Posterior cingulate gyrus (tissue), 11 donors: ENCODE measurements around the gene OSBPL1A.

ENCODE experiments used
- DNase-seq, 10 donors: peaks; one replicate each; pipeline versions ENCODE4 v3.0.0 to v3.0.0-alpha.2; 2020 to 2021; ENCODE audit warnings: mixed read lengths in 3 of 10
- intact Hi-C: fragments of 100-400 bp; cut with DNase I; formaldehyde crosslinking; loops from one replicate; pipeline ENCODE4 v1.15.1; 2023

Gene OSBPL1A

DNA sequence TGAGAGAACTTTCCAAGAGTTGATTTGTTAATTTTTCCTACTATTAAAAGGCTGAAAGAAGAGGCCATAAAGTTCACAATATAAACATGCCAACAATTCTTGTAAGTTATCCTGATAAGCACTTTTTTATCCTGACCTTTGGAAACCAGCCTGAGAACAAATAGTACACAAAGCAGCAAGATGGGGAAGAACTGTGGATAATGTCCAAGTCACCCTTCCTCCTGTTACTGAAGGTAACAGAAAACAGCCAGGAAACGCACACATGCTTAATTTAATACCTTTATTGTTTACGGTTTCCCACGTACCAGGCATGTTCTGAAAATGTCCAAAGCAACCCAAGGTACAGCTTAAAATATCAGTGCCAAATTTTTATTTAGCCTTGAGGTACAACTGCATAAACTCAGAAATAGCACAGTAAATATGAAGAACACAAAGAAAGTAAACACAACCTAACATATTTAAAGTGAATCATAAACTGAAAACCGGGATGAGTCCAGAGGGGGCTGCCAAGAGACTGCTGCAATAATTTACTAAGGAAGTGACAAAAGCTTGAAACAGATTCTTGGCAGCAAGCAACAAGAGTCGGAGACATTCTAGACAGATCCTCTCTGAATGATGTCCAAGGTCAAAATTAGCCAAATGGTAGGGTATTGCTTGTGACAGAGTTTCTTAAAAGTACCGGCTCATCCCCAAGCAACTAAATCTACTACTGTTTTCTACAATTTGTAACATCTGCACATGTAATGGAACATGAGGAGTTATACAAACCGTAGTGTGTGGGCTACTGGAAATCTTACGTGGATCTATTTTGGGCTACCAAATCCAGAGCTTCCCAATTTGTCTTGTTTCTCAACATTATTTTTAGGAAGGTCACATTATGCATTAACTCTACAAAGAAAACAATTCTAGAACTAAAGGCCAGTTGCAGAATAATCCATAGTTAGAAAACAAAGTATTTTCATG lies 165.6 kb downstream of the OSBPL1A start:
- intact Hi-C loops: no loop called here
- no peak for DNase-seq

DNA sequence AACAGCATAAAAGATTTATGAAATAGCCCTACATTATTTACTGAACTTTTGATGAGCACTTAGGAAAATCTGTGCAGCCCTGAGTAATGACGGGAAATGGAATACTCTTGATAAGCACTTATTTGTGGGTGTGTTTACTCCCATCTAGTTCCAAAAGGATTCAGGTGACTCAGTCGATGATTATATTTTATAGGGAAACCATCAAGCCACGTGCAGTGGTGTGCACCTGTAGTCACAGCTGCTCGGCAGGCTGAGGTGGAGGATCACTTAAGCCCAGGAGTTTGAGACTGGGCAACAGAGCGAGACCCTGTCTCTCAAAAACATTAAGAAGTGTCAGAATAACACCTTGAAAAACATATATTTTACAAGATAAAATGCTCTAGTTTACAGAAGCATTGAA lies 166.9 kb downstream of the OSBPL1A start:
- intact Hi-C loops: no loop called here
- no peak for DNase-seq

DNA sequence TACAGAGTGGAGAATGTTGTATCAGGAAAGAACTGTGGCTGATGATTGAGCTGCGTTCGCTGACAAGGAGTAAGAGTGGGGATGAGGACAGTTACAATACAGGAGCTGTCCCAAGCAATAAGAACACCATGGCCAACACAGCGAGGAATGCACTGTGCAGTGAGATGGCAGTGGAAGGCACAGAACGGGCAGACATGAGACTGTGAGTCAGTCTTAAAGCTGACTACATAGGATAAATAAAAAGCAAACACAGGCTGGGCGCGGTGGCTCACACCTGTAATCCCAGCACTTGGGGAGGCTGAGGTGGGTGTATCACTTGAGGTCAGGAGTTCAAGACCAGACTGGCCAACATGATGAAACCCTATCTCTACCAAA lies 169.0 kb downstream of the OSBPL1A start:
- DNase-seq: no peak
- intact Hi-C loops: no loop called here

DNA sequence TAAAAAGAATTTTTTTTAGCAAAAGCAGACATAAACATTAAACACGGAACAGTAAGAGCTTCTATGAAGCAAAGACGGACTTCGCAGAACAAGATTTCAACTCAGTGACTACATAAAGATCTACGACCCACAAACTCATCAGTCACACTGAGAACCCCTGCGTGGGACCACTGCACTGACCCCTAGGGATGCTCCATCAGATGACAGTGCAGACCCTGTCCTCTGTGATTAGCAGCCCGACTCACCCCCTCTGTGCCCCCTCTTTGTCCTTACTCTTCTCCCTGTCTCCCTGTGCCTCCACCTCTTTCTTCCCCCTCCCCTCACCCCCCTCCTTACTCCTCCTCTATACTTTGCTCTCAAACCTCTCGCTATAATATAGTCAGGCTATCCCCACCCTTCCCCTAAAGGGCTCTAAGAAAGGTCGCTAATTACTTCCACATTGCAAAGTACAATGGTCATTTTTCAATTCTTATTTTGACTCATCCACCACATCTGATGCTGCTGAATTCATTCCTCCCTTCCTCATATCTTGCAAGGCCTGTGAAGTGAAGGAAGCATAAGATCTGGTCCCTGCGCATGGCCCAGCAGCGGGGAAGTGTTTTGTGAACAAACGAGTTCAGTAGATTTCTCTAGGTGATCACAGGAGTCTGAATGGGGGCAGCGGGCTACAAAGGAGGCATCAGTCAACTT lies 169.5 kb downstream of the OSBPL1A start:
- intact Hi-C loops: no loop called here
- DNase-seq: no peak

DNA sequence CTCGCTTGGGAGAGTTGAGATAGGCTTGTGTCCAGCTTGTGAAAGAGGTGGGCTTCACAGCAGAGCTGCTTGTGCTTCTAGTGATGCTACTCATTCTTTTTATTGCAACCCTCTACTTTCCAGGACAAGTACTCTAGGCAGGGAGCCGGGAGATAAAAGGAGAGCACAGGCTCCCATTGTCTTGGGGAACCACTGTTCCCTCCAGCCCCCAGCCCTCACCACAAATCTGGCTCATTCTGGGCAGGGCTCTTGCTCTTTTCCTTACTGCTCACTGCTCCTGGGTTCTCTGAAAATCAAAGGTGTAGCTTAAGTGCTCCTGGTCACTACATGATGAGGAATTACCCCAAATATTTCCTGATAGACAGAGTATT lies 177.3 kb downstream of the OSBPL1A start:
- intact Hi-C loops: no loop called here
- DNase-seq: no peak

DNA sequence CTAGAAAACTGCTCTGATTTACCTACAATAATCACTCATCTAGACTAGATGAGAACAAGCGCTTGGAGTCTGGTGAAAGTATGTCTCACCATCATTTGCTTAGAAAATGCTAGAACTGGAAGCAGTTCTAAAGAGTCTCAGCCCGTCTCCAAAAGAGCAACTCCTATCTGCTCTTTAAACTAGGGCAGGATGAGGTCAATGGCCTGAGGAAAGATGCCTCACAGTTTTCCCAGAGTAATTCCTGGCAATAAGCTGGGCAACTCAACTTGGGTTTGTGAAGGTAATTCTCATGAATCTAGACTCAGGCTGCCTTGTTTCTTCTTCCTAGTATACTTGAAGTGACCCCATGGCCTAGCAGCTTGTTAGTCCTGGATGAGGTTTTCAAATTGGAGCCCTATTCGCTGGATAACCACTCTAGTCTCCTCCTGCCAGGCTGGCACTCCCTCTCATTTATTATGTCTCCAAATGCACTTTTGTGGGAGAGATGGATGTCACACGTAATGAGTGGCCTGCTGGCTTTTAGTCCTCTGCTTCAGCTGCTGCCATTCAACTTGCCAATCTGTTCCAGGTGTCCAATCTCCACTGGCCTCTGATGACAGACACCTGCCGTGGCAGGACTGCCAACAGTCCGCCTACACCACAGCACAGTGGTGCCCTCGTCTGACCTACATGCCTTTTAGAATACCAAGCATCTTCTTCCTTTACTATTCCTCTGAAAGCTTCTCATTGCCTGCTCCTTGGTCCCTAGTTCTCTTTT lies 177.9 kb downstream of the OSBPL1A start:
- intact Hi-C loops: no loop called here
- peak in 1 of 10 donors; percentile 84 for DNase-seq

DNA sequence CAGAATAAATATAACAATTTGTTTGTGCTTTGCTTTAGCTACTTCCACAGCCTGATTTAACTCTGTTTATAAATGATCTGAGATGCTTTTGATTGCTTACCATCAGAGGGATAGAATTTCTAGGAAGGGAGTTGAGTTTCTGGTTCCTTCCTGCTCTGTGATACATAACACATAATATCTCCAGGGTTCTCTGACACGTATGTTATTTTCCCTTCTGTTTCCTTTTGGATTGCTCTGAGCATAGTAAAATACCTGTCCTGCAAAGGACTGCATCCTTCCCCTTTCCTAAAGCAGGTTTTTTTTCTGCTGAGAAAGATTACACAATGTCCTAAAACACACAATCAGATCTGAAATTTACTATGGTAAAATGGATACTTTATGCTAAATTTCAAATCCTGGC lies 182.7 kb downstream of the OSBPL1A start:
- no peak for DNase-seq
- intact Hi-C loops: loop anchor here (2.0 to 5.0 kb wide), 2 partner anchors 38 to 47 kb away; no protein-coding TSS in a partner anchor

DNA sequence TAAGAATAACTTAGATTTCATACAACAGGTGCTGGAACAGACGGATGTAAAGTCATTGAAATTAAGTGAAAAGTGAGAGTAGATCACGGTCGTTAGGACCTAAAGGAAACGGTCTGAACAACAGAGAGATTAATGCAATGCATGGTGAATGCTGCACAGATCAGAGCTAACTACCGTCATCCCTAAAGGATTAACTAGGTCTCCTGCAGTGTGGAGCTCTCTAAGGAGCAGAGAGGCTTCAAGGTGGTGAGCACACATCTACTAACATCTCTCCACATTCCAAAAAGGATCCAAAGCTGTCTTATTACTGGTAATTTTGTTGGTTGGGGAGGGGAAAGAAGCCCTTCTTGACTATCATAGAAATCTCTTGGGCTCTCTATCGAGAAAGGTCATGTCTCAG lies 183.5 kb downstream of the OSBPL1A start:
- intact Hi-C loops: loop anchor here (2.0 to 5.0 kb wide), 2 partner anchors 37 to 48 kb away; no protein-coding TSS in a partner anchor
- DNase-seq: no peak

DNA sequence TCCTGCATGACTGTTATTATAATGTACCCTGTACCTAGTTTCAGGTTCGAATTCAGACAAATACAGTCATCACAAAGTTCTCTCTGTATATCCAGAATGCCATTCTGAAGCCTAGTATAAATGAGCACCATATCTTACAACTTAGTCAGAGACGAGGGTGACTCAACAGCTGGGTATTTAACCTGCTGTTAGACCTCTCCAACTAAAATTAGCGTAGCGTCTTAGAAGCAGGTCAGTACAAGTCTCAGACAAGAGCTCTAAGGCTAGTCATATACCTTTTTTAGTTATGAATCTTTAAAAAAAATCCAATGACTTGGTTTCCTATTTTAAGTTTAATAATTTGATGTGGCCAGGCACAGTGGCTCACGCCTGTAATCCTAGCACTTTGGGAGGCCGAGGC lies 184.7 kb downstream of the OSBPL1A start:
- DNase-seq: no peak
- intact Hi-C loops: loop anchor here (5.0 kb wide), 1 partner anchor 49 kb away; no protein-coding TSS in a partner anchor

DNA sequence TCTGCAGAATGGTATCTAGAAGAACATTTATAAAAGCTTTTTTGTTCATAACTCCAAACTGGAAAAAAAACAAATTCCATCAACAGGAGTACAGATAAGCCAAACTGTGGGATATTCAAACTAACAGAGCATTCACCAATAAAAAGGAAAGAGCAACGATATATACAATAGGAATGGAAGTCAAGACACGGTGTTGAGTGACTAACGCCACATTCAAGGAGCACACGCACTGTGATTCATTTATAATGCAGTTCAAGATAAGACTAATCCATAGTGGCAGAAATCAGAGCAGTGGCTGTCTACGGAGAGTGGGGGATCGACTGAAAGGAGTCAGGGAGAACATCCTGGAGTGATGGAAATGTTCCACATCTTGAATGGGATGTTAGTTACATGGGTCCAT lies 188.1 kb downstream of the OSBPL1A start:
- intact Hi-C loops: no loop called here
- DNase-seq: no peak

DNA sequence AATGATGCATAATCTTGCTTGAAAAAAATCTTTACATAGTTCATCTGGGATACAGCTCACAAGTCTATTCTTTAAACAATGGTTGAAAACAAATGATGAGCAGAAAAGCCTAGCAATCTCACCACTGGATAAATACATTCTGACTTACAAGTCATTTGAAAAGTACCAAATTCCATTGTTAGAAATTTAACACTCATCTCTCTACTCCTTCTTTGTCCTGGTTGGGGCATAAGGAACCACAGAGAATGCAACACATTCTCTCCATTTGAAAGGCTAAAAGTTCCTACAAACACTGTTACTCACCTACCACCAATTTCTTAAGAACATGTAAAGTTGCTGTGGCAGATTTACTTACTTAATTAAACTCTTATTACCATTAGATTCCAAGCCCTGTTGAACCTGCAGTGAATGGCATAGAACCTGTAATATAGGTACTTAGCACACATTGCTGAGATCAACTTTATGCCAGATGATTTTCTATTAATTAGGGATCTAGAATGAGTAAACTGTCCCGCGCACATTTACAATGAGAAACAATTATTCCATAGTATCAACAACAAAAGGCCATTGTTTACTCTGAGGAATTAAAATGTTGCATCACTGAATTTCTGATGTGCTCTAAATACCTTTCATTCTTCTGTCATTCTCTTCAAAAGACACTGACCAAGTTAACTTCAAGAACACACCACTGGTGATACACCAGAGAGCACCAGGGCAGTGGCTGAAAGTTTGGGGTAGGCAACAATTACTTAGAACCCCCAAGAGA lies 189.2 kb downstream of the OSBPL1A start:
- intact Hi-C loops: no loop called here
- no peak for DNase-seq

DNA sequence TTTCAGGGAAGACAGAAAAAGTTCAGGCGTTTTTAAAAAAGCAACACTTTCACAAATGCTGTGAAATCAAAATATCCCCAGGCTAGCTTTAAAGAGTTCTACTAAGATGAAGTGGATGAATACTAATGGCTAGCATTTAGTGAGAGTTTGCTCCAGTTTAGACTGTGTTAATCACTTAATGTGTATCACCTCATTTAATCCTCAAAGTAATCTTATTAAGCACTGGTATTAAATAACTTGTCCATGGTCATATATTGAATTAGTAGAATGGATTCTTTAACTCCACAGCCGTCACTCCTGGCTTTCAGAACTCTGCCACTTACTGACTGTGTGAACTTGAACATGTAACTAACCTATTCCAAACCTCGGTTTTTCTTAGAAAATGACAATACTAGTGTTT lies 192.7 kb downstream of the OSBPL1A start:
- DNase-seq: no peak
- intact Hi-C loops: loop anchor here (5.0 kb wide), 1 partner anchor 62 kb away; no protein-coding TSS in a partner anchor

DNA sequence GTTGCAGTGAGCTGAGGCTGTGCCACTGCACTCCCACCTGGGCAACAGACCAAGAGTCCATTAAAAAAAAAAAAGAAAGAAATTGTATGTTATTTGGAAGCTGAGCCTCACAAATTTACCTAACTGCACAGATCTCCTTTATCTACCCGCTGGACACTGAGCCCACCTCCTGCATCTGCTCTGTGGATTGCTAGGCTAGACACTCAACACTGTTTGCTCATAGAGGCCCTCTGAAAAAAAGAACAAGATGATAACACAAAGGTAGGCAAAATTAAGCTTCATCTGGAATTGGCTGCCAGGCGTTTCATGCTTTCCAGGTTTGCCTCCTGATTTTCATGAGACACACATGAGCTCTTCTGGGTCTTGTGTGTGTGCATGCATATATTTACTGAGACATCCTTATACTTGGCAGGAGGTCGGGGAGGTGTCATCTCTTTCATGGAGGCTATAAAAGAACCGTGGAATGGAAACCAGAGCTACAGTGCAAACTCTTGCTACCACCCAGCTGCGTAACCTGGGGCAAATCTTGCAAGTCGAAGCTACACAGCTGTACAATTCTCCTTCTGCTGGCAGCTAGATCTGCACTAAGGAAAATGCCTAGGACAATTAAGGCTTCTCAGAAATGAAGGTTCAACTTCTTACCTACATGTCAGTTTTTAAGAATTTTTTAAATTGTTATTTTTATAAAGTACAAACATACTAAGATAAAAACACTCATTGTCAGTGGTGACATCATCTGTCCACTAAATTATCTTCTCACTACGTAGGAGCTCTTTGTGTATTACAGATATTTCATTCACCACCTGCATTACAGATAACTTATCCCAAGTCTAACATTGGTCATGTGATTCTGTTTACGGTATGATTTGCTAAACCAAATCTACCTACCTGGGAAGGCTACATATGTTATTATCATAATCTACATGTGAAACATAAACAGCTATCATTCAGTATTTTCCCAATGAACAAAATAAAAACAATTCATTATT lies 195.6 kb downstream of the OSBPL1A start:
- intact Hi-C loops: loop anchor here (5.0 kb wide), 1 partner anchor 65 kb away; no protein-coding TSS in a partner anchor
- no peak for DNase-seq

DNA sequence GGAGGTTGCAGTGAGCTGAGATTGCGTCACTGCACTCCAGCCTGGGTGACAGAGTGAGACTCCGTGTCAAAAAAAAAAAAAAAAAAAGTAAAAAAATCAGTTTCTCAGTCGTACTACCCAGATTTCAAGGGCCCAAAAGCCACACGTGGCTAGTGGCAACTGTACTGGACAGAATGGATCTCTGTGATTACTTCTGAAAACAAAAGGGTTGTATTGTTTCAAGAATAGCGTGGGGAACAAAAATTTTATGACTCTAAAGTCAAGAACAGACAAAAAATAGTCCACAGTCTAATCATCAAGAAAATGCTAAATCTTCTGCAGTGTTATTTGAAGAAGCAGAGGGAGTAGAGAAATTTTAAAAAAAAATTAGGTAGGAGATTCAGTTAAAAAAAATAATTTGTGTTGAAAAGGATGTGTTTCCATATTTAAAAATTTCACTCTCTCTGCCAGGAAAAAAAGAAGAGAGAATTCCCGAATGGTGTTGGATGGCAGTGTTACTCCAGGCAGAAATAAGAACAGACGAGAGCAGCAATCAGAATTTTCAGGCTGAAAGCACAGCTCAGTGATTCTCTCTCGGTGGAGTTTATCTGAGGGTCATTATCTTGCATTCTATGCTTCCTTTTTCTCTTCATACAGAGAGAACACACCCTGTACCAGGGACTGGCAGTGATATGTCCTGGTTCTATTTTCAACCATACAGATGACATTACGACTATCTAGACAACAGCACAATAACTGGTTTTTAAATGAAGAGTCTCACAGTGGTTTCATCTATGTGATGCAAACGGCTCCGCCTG lies 196.9 kb downstream of the OSBPL1A start:
- no peak for DNase-seq
- intact Hi-C loops: loop anchor here (5.0 kb wide), 1 partner anchor 67 kb away; no protein-coding TSS in a partner anchor

DNA sequence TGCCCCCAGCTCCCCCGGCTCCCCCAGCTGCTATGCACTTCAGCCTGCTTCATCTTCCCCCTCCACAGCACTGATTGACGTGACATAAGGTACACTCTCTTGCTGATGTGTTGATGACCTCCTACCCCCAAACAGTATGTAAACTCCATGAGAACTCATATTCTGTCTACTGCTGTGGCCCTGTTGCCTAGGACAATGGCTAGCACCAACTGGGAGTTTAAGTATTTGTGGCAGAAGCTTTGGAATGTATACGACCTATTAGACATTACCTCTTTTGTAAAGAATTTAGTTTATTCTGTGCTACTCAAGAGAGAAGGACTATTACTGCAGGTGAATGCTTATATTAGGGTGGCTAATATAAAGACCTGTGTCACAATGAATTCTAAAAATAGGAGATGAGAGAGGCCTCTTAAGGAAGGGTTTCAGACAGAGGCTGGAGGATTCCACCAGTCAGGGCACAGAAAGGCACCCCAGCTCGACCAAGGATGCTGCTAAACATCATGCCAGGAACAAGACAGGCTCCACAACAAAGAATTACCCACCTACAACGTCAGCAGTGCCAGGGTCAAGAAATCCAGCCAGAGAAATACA lies 198.2 kb downstream of the OSBPL1A start:
- intact Hi-C loops: no loop called here
- DNase-seq: no peak

DNA sequence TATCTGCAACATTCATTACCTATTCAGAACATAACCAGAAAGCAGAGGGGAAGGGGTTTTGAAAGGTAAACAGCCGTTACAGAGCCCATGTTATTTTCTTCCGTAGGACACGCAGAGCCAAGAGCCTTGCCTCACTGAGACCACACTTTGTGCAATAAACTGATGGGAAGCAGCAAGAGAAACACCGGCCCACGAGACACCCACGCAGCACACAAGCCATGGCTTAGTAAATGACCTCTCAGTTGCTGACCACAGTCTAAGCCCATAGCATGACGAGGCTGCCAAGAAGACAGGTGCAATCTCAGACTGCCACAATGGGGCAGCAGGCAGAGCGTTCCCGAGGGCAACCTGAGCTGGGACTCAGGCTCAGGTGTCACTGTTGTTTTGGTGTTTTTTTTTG lies 199.2 kb downstream of the OSBPL1A start:
- DNase-seq: peak in 1 of 10 donors; percentile 60
- intact Hi-C loops: no loop called here

DNA sequence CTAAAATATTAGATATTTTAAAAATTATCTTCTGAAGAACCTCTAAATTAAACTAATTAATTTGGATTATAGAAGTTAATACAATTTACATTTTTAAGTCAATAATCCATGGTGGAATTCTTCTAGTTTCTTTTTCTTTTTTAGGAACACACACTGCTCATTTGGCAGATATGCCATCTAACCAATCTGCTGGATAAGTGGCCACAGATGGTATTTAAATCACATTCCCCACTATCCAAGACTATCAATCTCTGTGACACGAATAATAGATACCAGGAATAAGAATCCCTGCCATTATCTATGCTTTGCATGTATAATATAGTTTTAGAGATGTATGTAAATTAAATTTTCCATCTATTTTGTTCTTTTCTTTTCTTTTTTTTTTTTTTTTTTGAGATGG lies 200.2 kb downstream of the OSBPL1A start:
- no peak for DNase-seq
- intact Hi-C loops: no loop called here

DNA sequence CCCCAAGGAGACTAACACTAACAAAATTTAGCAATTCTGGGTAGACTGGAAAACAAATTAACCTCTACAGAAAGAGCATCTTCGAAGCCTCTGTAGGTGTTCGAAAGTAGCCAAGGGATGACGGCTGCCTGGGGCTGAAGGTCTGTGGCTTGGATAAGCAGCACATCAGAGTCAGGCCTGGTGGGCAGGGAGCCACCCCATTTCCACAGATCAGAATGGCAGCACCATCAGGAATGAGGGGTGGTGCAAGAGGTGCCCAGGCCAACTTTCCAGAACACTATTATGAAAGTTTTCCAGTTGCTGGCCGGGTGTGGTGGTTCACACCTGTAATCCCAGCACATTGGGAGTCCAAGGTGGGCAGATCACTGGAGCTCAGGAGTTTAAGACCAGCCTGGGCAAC lies 200.9 kb downstream of the OSBPL1A start:
- intact Hi-C loops: no loop called here

More for the DNA sequence above, 200.9 kb downstream of the OSBPL1A start:
- DNase-seq: peak in 1 of 10 donors; percentile 77
